GM19238 (cell line): Measurements from ENCODE around the gene KRCC1.
"Not testable (repeated sequence)": the region's sequence is repeated elsewhere in the genome, so short reads cannot be mapped to it uniquely, and the experiment has no call there.

Source experiments
- DNase-seq: peaks from one replicate; pipeline ENCODE4 v3.0.0; 2011; ENCODE audit warnings: low spot score; ENCODE audit not compliant: insufficient read length

The KRCC1 gene

DNA sequence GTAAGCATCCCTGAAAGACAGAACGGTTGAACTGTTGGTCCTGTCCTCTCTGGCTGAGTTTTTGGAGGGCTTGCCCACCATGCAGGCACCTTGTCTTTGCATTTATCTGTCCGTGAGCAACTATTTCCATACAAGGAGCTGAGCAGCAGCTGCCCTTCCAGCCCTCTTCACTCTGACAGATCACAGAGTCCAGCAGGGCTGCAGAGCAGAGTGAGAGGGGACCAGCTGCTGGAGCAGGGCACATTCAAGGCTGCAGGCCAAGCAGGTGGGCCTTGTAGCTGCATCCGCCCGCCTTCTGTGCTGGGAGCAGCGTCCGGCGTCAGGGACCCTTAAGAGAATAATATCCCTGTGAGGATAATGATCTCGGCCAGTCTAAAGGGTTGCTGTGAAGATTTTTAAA, 21.5 kb upstream of the KRCC1 start:
- DNase-seq, result no peak

DNA sequence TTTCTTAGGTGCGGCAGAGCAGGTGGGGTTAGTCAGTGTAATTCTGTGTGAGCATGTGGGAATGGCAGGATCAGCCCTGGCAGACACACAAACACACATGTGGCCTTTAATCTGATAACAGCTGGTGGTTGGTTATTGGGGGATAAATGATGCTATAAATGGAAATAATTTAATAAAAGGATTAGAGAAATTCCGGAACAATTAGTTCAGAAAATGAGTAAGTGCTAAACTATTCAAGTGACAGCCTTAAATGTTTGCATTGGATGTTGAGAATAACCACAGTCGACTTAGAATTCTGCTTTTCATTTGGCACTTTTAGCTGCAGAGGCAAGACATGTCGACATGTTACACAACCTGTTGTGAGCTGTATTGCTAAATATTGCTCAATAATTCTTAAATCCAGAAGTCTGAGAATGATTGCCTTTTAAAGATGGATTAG, 19.3 kb upstream of the KRCC1 start:
- DNase-seq, result no peak

DNA sequence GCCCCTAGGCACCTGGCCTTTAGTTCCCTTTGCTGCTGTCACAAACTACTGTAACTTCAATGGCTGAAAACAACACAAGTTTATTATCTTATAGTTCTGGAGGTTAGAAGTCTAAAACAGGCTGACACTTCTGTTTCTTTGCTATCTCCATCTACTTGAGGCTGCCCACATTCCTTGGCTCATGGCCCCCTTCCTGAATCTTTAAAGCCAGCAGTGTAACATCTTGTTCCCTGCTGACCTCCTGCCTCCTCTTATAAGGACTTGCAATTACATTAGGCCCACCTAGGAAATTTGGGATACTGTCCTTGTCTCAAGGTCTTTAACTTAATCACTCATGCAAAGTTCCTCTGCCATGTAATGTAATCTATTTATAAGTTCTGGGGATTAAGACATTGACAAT, 18.6 kb upstream of the KRCC1 start:
- DNase-seq, result no peak

DNA sequence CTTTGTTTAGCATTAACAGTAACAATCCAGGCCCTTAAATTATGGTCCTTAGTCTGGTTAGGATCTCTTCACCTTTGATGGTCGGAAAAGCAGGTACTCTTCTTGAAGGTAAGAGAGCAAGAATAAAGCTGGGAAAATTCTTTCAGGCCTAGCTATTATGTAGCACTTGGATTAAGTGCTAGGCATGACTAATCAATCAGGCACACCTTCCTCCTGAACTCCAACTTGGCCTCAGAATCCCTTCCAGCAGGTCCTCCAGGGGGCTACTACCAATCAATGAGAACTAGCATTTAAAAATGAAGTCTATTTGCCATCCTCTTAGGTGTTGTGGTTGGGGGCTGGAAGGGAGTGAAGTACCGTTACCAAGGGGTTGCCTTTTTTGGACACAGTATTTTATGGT, 15.8 kb upstream of the KRCC1 start:
- no peak for DNase-seq

DNA sequence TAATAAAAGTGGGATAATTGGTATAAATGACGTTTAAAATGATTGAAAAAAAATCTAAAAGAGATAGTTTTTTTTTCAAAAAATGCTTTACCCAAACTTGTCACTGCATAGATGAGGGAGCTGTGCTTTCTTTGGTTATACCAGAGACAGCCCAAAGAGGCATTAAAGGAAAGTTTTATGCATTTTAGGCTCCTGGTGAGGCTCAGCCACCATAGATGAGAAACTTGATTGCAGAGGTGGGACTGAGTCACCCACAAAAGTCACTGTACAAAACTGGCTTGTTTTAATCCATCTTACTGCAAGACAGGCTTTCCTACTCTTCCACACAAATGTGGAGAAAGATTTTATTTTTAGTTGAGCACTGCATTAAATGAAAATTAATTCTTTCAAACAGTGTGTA, 14.5 kb upstream of the KRCC1 start:
- no peak for DNase-seq

DNA sequence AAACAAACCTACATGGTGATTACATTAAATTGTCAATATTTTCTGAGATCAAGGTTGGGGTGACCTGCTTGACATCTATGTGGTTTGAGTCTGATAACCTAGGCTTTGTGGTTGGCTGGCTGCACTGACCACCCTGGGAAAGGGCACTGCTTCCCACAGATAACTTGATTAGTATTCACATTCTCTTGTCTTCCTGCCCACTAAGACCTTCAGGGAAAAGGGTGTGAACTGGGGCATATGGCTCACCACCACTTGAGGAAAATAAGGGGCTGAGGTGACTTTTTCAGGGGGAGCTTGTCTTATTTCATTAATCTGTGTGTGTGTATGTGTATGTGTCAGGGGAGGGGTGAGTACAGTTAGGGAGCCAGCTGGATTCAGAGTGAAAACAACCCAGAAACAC, 13.5 kb upstream of the KRCC1 start:
- no peak for DNase-seq

DNA sequence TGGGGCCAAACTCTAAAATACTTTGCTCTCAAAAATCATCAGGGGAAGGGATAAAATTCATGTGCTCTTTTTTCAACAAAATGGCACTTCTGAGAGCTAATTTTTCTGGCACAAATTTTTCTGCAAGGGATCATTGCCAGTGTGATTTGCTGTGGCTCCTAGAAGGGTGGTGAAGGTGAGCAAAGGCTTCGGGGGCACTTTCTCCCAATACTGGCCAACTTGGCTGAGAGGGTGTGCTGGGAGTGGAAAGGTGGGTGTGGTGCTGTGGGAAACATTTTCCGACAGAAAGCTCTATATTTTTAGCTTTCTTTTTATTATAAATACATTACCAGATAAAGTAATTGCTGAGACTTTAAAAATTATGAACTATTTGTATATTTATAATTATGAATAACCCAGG, 12.5 kb upstream of the KRCC1 start:
- no peak for DNase-seq

DNA sequence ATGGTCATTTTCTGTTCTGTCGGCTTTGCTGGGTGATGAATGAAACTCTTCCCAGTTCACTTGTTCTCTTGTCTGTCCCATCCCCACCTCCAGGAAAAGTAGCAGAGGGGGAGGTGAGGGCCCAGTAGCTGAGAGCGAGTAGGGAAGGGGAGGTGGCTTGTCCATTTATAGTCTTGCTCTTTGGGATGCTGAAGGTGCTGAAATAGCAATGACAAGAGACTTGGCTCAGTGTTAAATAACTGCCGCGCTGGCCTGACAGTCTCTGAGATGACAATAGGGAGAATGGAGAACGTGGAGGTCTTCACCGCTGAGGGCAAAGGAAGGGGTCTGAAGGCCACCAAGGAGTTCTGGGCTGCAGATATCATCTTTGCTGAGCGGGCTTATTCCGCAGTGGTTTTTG, 12.0 kb upstream of the KRCC1 start, which contains the start of gene SMYD1:
Gene SMYD1, plus strand, starts transcription at position 228 of the 400 bp plus-strand sequence. Its CDS starts 40 bp downstream, at position 268.
- DNase-seq, result no peak

DNA sequence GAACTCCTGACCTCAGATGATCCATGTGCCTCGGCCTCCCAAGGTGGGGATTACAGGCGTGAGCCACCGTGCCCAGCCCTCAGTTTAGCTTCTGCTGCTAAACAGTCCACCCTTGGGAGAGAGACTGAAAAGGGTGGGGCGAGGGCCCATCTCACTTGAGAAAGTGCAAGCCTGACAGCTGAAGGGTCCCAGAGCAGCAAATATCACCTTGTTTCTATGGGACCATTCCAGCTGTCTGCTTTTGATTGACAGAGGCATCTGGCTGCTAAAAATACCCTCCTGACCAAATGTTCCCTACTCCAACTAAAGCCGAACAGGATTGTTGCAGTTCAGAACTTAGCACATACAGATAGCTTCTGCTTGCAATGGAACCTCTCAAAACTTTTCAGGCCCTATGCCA, 11.6 kb upstream of the KRCC1 start:
- DNase-seq, result no peak

DNA sequence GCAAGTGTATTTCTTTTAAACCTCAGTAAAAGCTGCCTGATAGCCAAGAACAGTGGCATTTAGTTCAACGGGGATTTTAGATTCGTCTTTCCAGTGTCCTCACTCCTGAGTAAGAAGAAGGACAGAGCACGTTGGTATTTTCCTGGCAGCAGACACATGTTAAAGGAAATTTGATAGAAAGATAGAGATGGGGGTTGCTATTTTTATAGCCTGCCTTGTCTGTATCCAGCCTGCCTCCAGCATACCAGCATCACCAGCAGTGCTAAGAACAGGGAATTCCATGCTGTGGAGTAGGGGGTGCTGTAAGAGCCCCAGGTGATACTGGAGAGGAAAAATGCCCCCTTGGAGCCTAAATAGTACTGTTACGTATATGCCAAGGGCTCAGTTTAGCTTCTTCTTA, 11.0 kb upstream of the KRCC1 start:
- no peak for DNase-seq

DNA sequence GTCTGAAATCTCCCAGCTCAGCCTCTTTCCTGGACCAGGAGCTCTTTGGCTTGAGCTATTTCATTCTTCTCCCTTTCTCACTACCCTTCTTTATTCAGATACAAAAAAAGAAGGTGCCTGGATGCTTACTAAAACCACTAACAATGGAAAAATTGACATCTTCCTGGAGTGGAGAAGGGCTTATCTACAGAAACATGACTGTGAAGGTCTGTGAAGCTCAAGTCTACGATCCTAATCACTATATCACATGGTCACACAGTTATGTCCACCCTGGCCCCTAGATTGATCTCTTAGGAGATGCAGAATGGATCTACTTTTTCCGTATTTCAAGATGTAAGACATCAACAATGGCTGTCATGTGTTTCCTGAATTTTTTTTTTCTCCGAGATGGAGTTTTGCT, 5.7 kb upstream of the KRCC1 start:
- DNase-seq, result no peak

DNA sequence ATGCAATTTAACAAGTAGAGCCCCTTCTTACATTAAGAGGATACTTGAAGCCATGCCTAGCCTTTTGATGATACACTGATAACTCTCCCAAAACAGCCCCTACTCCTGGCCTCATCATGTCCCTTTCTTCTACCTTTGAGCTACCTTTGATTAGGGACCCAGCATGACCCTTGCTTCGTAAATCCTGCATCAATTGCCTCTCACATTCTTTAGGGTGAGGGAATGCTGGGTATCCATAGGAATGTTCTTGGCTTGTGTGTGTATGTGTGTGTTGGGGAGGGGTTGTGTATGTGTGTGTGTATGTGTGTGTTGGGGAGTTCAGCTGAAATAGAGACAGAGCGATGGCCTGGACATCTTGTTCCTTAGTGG, 5.3 kb upstream of the KRCC1 start:
- DNase-seq, result no peak

DNA sequence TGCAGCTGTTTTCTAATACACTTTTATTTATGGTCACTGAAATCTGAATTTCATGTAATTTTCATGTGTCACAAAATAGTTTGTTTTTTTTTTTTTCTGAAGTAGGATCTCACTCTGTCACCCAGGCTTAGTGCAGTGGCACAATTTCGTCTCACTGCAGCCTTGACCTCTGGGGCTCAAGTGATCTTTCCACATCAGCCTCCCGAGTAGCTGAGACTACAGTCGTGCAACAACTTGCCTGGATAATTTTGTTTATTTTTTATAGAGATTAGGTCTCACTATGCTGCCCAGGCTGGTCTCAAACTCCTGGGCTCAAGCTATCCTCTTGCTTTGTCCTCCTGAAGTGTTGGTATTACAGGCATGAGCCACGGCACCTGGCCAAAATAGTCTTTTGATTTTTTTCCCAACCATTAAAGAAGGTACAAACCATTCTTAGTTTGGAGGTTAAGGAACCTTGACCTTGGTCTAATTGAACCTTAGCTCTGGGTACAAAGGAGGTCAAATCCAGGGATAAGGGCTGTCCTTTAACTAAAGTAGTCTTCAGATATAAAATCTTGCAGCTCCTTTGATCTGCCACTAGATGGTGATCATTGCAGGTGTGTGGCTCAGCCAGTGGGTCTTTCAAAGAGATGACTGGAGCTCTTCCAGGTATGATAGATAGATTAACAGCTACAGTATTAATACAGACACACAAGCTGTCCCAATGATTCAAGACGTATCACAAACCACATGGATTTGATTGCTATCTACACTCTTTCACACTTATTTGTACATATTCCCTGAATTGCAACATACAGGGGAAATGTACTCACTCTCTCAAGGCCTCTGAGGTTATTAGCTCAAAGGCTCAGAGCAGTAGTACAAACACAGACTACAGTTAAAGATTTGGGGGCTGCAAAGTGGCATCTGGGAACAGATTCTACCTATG, 4.7 kb upstream of the KRCC1 start:
- DNase-seq, result peak; percentile 39

DNA sequence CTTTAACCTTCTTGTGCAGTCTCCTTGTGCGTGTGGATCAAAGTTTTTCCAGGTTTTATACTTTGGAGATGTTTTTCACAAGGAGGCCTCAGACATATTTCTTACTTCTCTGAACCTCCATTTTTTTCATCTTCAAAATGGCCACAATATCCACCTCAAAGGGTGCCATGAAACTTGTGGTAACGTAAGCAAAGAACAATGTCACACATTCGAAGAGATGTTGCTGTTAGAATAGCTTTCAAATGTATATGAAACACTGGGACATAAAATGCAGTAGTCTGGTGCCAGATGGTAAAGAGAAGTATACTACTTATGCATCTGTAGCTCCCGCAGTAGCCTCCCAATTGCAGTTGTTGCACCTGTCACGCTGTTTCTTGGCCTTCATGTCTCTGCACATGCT, 2.6 kb upstream of the KRCC1 start:
- DNase-seq, result no peak

DNA sequence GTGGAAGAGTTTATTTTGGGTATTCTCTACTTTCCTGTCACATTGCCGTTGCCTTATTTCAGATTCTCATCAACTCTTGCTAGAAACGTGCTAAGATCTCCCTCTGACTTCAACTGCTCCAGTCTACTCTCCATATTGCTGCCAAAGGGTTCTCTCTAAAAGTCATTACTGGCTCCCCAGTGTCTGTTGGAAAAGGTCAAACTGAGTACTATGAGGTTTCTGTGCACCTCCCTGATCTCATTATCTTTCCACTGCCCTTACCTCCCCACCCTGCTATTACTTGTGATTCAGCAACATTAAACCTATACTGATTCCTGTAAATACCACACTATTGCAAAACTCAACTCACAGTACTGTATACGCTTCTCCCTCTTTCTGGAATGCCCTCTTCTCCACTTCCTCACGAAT, 1.9 kb upstream of the KRCC1 start:
- no peak for DNase-seq

DNA sequence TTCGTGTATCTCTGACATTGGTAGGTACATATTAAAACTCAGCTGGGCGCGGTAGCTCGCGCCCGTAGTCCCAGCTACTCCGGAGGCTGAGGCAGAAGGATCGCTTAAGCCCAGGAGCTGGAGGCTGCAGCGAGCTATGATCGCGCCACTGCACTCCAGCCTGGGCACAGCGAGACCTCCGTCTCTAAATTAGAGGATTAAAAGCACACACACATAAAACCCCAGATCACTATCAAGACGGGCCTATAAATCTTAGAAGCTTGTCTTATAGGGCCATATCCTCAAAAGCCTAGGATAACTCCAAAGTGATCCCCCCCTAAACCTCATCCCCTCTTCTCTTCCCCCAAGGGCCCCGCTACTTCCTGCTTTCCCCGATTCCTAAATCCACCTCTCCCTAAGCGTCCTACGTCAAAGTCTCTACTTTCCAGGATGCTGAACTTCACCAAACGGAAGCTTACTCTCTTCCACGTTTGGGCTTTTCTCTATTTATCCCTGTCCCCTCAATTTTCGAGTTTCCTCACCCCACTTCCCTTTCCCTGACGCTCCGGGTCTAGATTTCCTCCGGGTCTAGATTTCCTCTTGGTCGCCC, 707 bp downstream of the KRCC1 start:
- no peak for DNase-seq

DNA sequence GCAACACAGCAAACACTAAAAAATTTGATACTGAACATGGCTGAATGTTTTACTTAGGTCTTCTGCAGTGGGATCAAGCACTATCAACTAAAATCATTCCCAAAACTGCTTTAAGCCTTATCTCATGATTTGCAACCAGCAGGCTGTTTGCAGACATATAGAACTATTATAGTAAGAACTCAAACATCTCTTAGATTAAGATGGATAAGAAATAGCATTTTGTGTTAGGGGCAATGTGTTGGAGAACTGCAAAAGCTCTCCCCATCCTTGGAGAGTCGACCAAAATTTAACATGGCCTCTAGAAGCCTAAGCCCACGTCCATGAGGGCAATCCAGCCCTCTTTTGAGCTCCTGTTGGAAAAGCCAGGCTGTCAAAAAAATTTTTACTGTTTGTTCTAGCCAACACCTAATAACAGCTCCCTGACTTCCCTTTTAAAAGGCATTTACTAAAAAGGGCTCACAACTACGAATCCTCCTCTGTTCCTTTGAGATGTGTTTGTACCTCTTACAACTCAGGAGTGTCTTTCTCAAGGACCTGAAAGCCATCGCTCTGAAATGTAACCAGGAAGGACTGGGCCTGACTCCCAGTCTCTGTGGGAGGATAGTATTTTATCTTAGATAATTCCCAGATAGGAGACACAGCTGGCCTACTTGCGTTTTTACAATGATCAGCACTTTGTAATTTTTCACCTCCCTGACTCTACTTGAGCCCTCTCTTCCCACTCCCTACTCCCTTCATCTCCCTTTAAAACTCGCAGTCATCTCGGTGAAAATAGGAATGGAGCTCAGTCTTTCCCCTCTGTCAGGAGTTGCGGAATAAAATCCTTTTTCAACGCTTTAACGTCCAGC, 1.4 kb downstream of the KRCC1 start:
- no peak for DNase-seq

DNA sequence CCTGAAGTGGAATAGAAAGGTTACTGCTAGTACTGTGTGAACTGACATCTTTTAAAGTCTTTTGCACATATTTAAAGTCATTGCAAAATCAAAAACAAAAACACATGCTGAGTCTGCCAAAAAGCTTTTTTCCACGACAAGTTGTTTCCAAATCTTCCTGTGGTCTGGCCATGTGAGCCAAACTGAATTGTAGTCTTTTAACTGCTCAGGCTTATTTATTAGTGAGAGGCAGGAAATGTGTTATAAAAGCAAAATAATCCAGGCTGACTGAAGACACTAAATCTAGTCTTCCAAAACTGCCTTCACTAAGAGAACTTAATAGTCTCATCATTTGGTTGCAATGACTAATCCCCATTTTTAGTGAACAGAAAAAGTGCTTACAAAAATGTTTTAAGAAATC, 2.3 kb downstream of the KRCC1 start:
- no peak for DNase-seq

DNA sequence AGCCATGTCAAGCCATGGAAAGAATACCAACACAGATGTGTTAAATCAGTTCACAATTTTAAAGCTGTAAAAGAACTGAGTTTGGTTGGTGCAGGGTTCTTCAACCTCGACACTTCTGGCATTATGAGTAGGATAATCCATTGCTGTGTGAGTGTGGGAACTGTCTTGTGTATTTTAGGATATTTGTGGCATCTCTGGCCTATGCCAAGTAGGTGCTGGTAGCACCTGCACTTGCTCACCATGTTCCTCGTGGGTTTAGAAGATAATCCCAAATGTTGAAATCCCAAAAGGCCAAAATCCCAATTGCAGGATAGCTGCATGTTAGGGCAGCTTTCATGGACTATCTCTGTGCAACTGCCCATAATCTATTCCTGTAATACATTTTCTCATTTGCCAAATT, 3.8 kb downstream of the KRCC1 start:
- DNase-seq, result no peak

DNA sequence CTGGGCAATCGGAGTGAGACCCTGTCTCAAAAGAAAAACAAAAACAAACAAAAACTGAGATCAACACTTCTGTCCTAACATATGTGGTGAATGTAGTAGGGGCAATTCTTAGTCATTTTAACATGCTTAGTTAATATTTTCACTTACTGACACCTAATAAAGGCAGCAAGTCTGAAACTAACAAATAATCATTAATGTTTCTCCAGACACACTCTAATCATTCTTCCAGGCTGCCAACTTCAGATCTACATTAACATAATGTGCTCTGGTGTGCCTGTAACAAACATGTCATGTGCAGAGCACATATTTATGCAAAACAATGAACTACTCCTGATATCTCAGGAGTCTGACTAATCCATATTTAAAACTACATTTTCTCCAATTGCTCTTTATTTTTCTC, 6.0 kb downstream of the KRCC1 start:
- no peak for DNase-seq

DNA sequence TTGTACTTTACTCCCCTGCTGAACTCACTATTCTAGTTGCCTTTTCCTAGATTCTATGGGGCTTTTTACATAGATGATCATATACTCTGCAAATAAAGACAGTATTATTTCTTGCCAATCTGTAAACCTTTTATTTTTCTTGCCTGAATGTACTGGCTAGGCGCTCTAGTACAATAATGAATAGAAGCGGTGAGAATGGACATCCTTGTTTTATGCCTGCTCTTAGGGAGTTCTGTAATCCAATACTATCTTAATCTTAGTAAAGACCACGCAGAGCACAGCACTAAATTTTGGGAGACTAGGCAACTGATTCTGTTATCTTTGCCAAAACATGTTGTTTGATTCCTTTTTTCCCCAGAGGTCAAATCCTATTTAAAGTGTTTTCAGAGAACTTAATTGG, 7.0 kb downstream of the KRCC1 start:
- no peak for DNase-seq

DNA sequence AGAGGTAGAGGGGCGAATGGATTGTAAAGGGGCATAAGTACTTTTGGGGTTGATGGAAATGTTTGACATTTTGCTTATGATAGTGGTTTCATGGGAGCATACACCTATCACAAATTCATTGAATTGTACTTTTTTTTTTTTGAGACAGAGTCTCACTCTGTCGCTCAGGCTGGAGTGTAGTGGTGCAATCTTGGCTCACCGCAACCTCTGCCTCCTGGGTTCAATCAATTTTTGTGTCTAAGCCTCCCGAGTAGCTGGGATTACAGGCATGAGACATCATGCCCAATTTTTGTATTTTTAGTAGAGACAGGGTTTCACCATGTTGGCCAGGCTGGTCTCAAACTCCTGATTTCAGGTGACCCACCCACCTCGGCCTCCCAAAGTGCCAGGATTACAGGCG, 10.0 kb downstream of the KRCC1 start:
- DNase-seq, result not testable (repeated sequence)
